Breast epithelium (tissue), 3 donors: ENCODE results near the gene PDE6A.

Source experiments
- POLR2A ChIP-seq: fragments of 450-650 bp; IDR thresholded peaks from one replicate; pipeline ENCODE4 v1.6.1; 2016; ENCODE audit warnings: antibody characterized with exemption, mild to moderate bottlenecking, moderate library complexity
- POLR2AphosphoS5 ChIP-seq, 3 donors: sonication (generic); formaldehyde crosslinking; IDR thresholded peaks; one replicate each; pipeline ENCODE4 v1.6.1; 2017; ENCODE audit warnings: antibody characterized with exemption in 3 of 3
- TF ChIP-seq, protein P1 (sequence below), 3 donors: fragments of 450-650 bp; IDR thresholded peaks; one replicate each; pipeline ENCODE4 v1.5.1; 2016 to 2017; ENCODE audit warnings: antibody characterized with exemption in 3 of 3, mild to moderate bottlenecking in 3 of 3, moderate library complexity in 3 of 3

DNA sequence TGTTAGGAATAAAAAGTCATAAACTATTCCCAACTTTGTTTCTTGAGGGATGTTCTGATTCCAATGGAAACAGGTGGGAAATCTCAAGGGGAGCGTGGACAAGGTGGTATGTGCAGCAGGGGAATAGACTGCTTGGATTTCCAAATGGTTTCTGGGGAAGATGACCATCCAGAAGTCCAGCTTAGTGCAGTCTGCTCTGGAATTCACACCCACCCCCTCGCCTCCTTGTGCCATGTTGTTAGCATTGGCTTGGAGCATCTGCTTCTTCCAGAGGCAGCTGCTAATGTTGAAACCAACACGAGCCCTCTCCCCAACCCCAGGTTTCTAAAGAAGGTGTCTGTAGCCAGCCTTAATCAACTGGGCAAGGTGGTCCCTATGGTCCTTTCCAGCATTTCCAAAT is 90.9 kb downstream of the PDE6A start:
- TF ChIP-seq, protein P1, sequence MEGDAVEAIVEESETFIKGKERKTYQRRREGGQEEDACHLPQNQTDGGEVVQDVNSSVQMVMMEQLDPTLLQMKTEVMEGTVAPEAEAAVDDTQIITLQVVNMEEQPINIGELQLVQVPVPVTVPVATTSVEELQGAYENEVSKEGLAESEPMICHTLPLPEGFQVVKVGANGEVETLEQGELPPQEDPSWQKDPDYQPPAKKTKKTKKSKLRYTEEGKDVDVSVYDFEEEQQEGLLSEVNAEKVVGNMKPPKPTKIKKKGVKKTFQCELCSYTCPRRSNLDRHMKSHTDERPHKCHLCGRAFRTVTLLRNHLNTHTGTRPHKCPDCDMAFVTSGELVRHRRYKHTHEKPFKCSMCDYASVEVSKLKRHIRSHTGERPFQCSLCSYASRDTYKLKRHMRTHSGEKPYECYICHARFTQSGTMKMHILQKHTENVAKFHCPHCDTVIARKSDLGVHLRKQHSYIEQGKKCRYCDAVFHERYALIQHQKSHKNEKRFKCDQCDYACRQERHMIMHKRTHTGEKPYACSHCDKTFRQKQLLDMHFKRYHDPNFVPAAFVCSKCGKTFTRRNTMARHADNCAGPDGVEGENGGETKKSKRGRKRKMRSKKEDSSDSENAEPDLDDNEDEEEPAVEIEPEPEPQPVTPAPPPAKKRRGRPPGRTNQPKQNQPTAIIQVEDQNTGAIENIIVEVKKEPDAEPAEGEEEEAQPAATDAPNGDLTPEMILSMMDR (IDR thresholded peaks at IDR 0.05) = no peak
- no peak for TF ChIP-seq POLR2A
- TF ChIP-seq POLR2AphosphoS5 (IDR thresholded peaks at IDR 0.05) = no peak
